ENCODE results near the gene SRRD.

SRRD gene

GRCh38 chr22:26470807-26471206 is 12.9 kb upstream of the SRRD start:
- Histone ChIP-seq H3K27me3 (replicated peaks; ENCODE audit: control insufficient read depth, insufficient read depth, low read length, poor library complexity, severe bottlenecking) (no peaks in the 10 kb centered on the region), H3K27ac (ENCODE audit: insufficient read depth, low read length, poor library complexity, severe bottlenecking) (no peak overlapping the region), H3K36me3 (ENCODE audit: control insufficient read depth, insufficient read depth, low read length) (peaks cover 60% of the 10 kb centered on the region), H3K9me3 (ENCODE audit: control insufficient read depth, low read length) (no peaks in the 10 kb centered on the region), H3K4me1 (ENCODE audit: control insufficient read depth, insufficient read depth, low read length, poor library complexity, severe bottlenecking) (no peaks in the 10 kb centered on the region), H3K4me3 (ENCODE audit: insufficient read depth, low read depth, low read length, poor library complexity, severe bottlenecking) (no peak overlapping the region)
- no peak for DNase-seq

- H3K27ac ChIP-seq (ENCODE audit: insufficient read depth, low read length, poor library complexity, severe bottlenecking): no peak overlapping the region
- no peak overlapping the region for H3K4me3 ChIP-seq (ENCODE audit: insufficient read depth, low read depth, low read length, poor library complexity, severe bottlenecking)
- DNase-seq: no peak
- H3K9me3 ChIP-seq (ENCODE audit: control insufficient read depth, low read length): no peaks in the 10 kb centered on the region
- H3K4me1 ChIP-seq (ENCODE audit: control insufficient read depth, insufficient read depth, low read length, poor library complexity, severe bottlenecking): no peaks in the 10 kb centered on the region
- H3K27me3 ChIP-seq (replicated peaks; ENCODE audit: control insufficient read depth, insufficient read depth, low read length, poor library complexity, severe bottlenecking): no peaks in the 10 kb centered on the region
- peaks cover 61% of the 10 kb centered on the region for H3K36me3 ChIP-seq (ENCODE audit: control insufficient read depth, insufficient read depth, low read length)
Measured at GRCh38 chr22:26471522-26471921, 12.2 kb upstream of the SRRD start.

DNA sequence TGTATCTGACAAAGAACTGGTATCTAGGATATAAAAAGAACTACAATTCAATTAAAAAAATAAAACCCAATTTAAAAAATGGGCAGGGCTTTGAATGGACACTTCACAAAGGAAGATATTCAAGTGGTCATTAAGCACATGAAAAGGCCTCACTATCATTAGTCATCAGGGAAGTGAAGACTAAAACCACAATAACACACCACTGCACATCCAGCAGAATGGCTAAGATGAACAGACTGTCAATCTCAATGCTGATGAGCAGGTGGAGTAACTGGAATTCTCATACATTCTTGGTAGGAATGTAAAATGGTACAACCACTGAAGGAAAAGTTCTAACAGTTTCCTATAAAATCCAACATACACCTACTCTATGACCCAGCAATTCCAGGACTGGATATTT is 9.0 kb upstream of the SRRD start:
- H3K4me1 ChIP-seq (ENCODE audit: control insufficient read depth, insufficient read depth, low read length, poor library complexity, severe bottlenecking): peaks cover 6% of the 10 kb centered on the region
- no peak for DNase-seq
- H3K27ac ChIP-seq (ENCODE audit: insufficient read depth, low read length, poor library complexity, severe bottlenecking): no peak overlapping the region
- H3K4me3 ChIP-seq (ENCODE audit: insufficient read depth, low read depth, low read length, poor library complexity, severe bottlenecking): no peak overlapping the region
- H3K27me3 ChIP-seq (replicated peaks; ENCODE audit: control insufficient read depth, insufficient read depth, low read length, poor library complexity, severe bottlenecking): no peaks in the 10 kb centered on the region
- H3K36me3 ChIP-seq (ENCODE audit: control insufficient read depth, insufficient read depth, low read length): peaks cover 53% of the 10 kb centered on the region
- no peaks in the 10 kb centered on the region for H3K9me3 ChIP-seq (ENCODE audit: control insufficient read depth, low read length)

- H3K36me3 ChIP-seq (ENCODE audit: control insufficient read depth, insufficient read depth, low read length): peaks cover 32% of the 10 kb centered on the region
- H3K27ac ChIP-seq (ENCODE audit: insufficient read depth, low read length, poor library complexity, severe bottlenecking): no peak overlapping the region
- no peaks in the 10 kb centered on the region for H3K27me3 ChIP-seq (replicated peaks; ENCODE audit: control insufficient read depth, insufficient read depth, low read length, poor library complexity, severe bottlenecking)
- no peak for DNase-seq
- no peaks in the 10 kb centered on the region for H3K9me3 ChIP-seq (ENCODE audit: control insufficient read depth, low read length)
- peaks cover 24% of the 10 kb centered on the region for H3K4me1 ChIP-seq (ENCODE audit: control insufficient read depth, insufficient read depth, low read length, poor library complexity, severe bottlenecking)
- no peak overlapping the region for H3K4me3 ChIP-seq (ENCODE audit: insufficient read depth, low read depth, low read length, poor library complexity, severe bottlenecking)
Measured at GRCh38 chr22:26476705-26477340, 6.9 kb upstream of the SRRD start.

GRCh38 chr22:26477341-26477731 is 6.3 kb upstream of the SRRD start:
- no peak for DNase-seq
- H3K9me3 ChIP-seq (ENCODE audit: control insufficient read depth, low read length): no peaks in the 10 kb centered on the region
- H3K4me3 ChIP-seq (ENCODE audit: insufficient read depth, low read depth, low read length, poor library complexity, severe bottlenecking): no peak overlapping the region
- H3K4me1 ChIP-seq (ENCODE audit: control insufficient read depth, insufficient read depth, low read length, poor library complexity, severe bottlenecking): peaks cover 29% of the 10 kb centered on the region
- no peaks in the 10 kb centered on the region for H3K27me3 ChIP-seq (replicated peaks; ENCODE audit: control insufficient read depth, insufficient read depth, low read length, poor library complexity, severe bottlenecking)
- peaks cover 27% of the 10 kb centered on the region for H3K36me3 ChIP-seq (ENCODE audit: control insufficient read depth, insufficient read depth, low read length)
- no peak overlapping the region for H3K27ac ChIP-seq (ENCODE audit: insufficient read depth, low read length, poor library complexity, severe bottlenecking)

- no peak overlapping the region for H3K27ac ChIP-seq (ENCODE audit: insufficient read depth, low read length, poor library complexity, severe bottlenecking)
- peaks cover 20% of the 10 kb centered on the region for H3K36me3 ChIP-seq (ENCODE audit: control insufficient read depth, insufficient read depth, low read length)
Measured at GRCh38 chr22:26479043-26479791, 4.5 kb upstream of the SRRD start.

DNA sequence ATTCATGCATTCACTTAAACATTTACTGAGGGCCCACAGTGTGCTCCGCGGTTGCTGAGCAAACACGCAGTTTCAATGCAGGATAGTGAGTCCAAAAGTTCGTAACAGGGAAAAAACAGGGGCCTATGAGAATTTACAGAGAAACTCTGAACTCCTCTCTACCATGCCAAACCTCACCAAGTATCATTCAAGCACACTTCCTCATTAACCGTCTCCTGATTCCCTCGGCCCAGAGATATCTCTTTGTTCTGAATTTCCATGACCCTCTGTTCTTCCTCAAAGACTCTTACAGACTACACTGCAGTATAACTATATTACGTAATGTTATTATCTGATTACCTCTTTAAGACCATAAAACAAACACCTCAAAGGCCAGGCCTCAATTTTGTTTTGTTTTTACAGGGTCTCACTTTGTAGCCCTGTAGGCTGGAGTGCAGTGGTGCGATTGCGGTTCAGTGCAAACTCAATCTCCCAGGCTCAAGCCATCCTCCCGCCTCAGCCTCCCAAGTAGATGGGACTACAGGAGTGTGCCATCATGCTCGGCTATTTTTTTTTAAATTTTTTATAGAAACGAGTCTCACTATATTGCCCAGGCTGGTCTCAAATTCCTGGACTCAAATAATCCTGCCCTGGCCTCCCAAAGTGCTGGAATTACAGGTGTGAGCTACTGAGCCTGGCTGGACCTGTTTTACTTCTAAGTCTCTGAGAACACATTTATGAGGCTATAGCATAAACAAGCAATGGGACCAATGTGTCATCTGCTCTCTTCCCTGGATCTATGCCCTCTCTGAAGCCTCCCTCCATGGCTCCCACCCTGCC is 3.7 kb upstream of the SRRD start:
- H3K27ac ChIP-seq (ENCODE audit: insufficient read depth, low read length, poor library complexity, severe bottlenecking): no peak overlapping the region
- H3K4me1 ChIP-seq (ENCODE audit: control insufficient read depth, insufficient read depth, low read length, poor library complexity, severe bottlenecking): peaks cover 43% of the 10 kb centered on the region
- no peaks in the 10 kb centered on the region for H3K9me3 ChIP-seq (ENCODE audit: control insufficient read depth, low read length)
- peak overlapping the region; percentile 22 for H3K4me3 ChIP-seq (ENCODE audit: insufficient read depth, low read depth, low read length, poor library complexity, severe bottlenecking)
- no peak for DNase-seq
- H3K27me3 ChIP-seq (replicated peaks; ENCODE audit: control insufficient read depth, insufficient read depth, low read length, poor library complexity, severe bottlenecking): no peaks in the 10 kb centered on the region
- H3K36me3 ChIP-seq (ENCODE audit: control insufficient read depth, insufficient read depth, low read length): peaks cover 20% of the 10 kb centered on the region

More at GRCh38 chr22:26479043-26479791, 4.5 kb upstream of the SRRD start:
- no peak for DNase-seq
- Histone ChIP-seq H3K9me3 (ENCODE audit: control insufficient read depth, low read length) (no peaks in the 10 kb centered on the region), H3K4me1 (ENCODE audit: control insufficient read depth, insufficient read depth, low read length, poor library complexity, severe bottlenecking) (peaks cover 35% of the 10 kb centered on the region), H3K4me3 (ENCODE audit: insufficient read depth, low read depth, low read length, poor library complexity, severe bottlenecking) (peak overlapping the region; percentile 22), H3K27me3 (replicated peaks; ENCODE audit: control insufficient read depth, insufficient read depth, low read length, poor library complexity, severe bottlenecking) (no peaks in the 10 kb centered on the region)

DNA sequence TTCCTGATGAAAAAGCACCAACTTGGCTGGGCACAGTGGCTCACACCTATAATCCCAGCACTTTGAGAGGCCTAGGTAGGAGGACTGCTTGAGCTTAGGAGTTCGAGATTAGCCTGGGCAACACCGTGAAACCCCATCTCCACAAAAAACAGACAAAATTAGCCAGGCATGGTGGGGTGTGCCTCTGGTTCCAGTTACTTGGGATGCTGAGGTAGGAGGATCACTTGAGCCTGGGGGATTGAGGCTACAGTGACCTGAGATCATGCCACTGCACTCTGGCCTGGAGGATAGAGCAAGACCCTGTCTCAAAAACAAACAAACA is 3.1 kb upstream of the SRRD start:
- peaks cover 20% of the 10 kb centered on the region for H3K36me3 ChIP-seq (ENCODE audit: control insufficient read depth, insufficient read depth, low read length)
- no peak overlapping the region for H3K4me3 ChIP-seq (ENCODE audit: insufficient read depth, low read depth, low read length, poor library complexity, severe bottlenecking)

DNA sequence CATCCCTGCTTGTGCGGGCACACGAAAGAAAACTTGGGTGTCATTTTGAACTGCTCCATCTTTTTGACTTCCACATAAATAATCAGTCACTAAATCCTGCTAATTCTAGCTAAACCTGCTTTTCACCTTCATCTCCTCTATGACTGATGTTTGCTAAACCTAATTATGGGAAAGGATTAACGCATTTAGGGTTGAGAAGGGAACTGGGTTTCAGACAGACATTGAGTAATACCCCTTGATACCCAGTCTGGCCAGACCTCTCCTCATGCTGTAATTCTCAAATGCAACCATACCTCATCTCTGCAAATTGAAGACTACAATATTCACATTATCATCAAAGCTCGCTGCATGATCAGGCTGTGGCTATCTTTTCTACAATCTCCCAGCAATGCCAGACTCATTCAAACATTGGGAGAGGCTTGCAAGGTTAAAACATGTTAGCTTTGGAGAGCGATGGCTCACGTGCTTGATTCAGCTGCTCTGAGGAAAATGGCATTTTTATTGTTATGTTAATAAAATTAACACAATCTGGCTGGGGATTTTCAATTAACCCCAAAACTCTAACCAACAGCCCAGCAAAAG is 2.5 kb upstream of the SRRD start:
- H3K4me1 ChIP-seq (ENCODE audit: control insufficient read depth, insufficient read depth, low read length, poor library complexity, severe bottlenecking): peaks cover 43% of the 10 kb centered on the region
- peaks cover 17% of the 10 kb centered on the region for H3K36me3 ChIP-seq (ENCODE audit: control insufficient read depth, insufficient read depth, low read length)
- no peak overlapping the region for H3K4me3 ChIP-seq (ENCODE audit: insufficient read depth, low read depth, low read length, poor library complexity, severe bottlenecking)
- no peak overlapping the region for H3K27ac ChIP-seq (ENCODE audit: insufficient read depth, low read length, poor library complexity, severe bottlenecking)
- no peaks in the 10 kb centered on the region for H3K27me3 ChIP-seq (replicated peaks; ENCODE audit: control insufficient read depth, insufficient read depth, low read length, poor library complexity, severe bottlenecking)
- no peak for DNase-seq
- no peaks in the 10 kb centered on the region for H3K9me3 ChIP-seq (ENCODE audit: control insufficient read depth, low read length)

More for the DNA sequence above, 3.1 kb upstream of the SRRD start:
- Histone ChIP-seq H3K9me3 (ENCODE audit: control insufficient read depth, low read length) (no peaks in the 10 kb centered on the region), H3K27ac (ENCODE audit: insufficient read depth, low read length, poor library complexity, severe bottlenecking) (no peak overlapping the region), H3K27me3 (replicated peaks; ENCODE audit: control insufficient read depth, insufficient read depth, low read length, poor library complexity, severe bottlenecking) (no peaks in the 10 kb centered on the region), H3K4me1 (ENCODE audit: control insufficient read depth, insufficient read depth, low read length, poor library complexity, severe bottlenecking) (peaks cover 43% of the 10 kb centered on the region)
- no peak for DNase-seq

All from effector memory CD4-positive, alpha-beta T cell (primary cell).